HepG2 (cell line): ENCODE data around the gene FANCE. TPM values are rescaled to one million over a fixed set of nuclear protein-coding genes. Genes with fewer than 3 reads are reported as not detected.

Experiments
- DNMT1 ChIP-seq: sonication (generic); formaldehyde crosslinking; IDR thresholded peaks from 2 replicates; pipeline ENCODE4 v1.5.1; 2020; ENCODE audit warnings: mild to moderate bottlenecking, missing genetic modification reagents
- ESRRA ChIP-seq: sonication (generic); formaldehyde crosslinking; IDR thresholded peaks from 2 replicates; pipeline ENCODE4 v1.5.1; 2020; ENCODE audit warnings: mild to moderate bottlenecking, low read depth, missing genetic modification reagents
- HNRNPH1 ChIP-seq: fragments of 200-400 bp; formaldehyde crosslinking; optimal IDR thresholded peaks from 2 replicates; pipeline ENCODE3; 2017; ENCODE audit warnings: mild to moderate bottlenecking, low read depth, low read length
- HNRNPL ChIP-seq: fragments of 200-400 bp; formaldehyde crosslinking; IDR thresholded peaks from 2 replicates; pipeline ENCODE4 v1.6.1; 2017; ENCODE audit warnings: mild to moderate bottlenecking, low read depth, low read length
- IRF9 ChIP-seq: sonication (generic); formaldehyde crosslinking; IDR thresholded peaks from 2 replicates; pipeline ENCODE4 v1.8.0; 2022; ENCODE audit warnings: missing genetic modification reagents, mild to moderate bottlenecking, borderline replicate concordance
- RNF2 ChIP-seq: fragments of 450-650 bp; conservative IDR thresholded peaks from 2 replicates; pipeline ENCODE4 v1.6.1; 2016; ENCODE audit warnings: low read depth
- SALL2 ChIP-seq: sonication (generic); formaldehyde crosslinking; IDR thresholded peaks from 2 replicates; pipeline ENCODE4 v1.8.1; 2023; ENCODE audit warnings: mild to moderate bottlenecking, missing genetic modification reagents, inconsistent platforms
- TCF7 ChIP-seq: sonication (generic); IDR thresholded peaks from 2 replicates; pipeline ENCODE4 v1.6.1; 2016; ENCODE audit warnings: antibody characterized with exemption, low read depth
- ZFX ChIP-seq: sonication (generic); formaldehyde crosslinking; IDR thresholded peaks from 2 replicates; pipeline ENCODE4 v1.4.0; 2020; ENCODE audit warnings: mild to moderate bottlenecking, low read depth, missing genetic modification reagents, moderate library complexity
- ZNF33B ChIP-seq: sonication (generic); formaldehyde crosslinking; IDR thresholded peaks from 2 replicates; pipeline ENCODE4 v1.5.1; 2020; ENCODE audit warnings: mild to moderate bottlenecking, missing genetic modification reagents
- ZNF616 ChIP-seq: sonication (generic); formaldehyde crosslinking; IDR thresholded peaks from 2 replicates; pipeline ENCODE4 v1.5.0; 2020; ENCODE audit warnings: low read depth, mild to moderate bottlenecking, missing genetic modification reagents
- ZNF619 ChIP-seq: sonication (generic); formaldehyde crosslinking; IDR thresholded peaks from 2 replicates; pipeline ENCODE4 v1.4.0; 2020; ENCODE audit warnings: mild to moderate bottlenecking, missing genetic modification reagents
- ZNF660 ChIP-seq: sonication (generic); formaldehyde crosslinking; IDR thresholded peaks from 2 replicates; pipeline ENCODE4 v1.5.1; 2020; ENCODE audit warnings: mild to moderate bottlenecking, low read depth, missing genetic modification reagents, borderline replicate concordance
- ZNF709 ChIP-seq: sonication (generic); formaldehyde crosslinking; IDR thresholded peaks from 2 replicates; pipeline ENCODE4 v1.5.0; 2020; ENCODE audit warnings: mild to moderate bottlenecking, missing genetic modification reagents
- ZNF891 ChIP-seq: sonication (generic); formaldehyde crosslinking; IDR thresholded peaks from 2 replicates; pipeline ENCODE4 v1.5.0; 2020; ENCODE audit warnings: mild to moderate bottlenecking, missing genetic modification reagents
- polyA plus RNA-seq, 8 experiments: library from polyadenylated mRNA; depleted of rRNA in 3 of 8; stranded (reverse) in 7 of 8; unstranded in 1 of 8; fragments of >200 nt; fragmentation: Illumina TruSeq in 4 of 8; extraction: Trizol in 4 of 8; gene quantifications; 2 replicates each; pipeline versions ENCODE4 v1.2.1 to v1.2.3, GENCODE V29; 2011 to 2016; ENCODE audit warnings: low read depth in 4 of 8, missing spikeins in 1 of 8, mixed read lengths in 1 of 8; ENCODE audit not compliant: insufficient read depth in 1 of 8
- total RNA-seq, 5 experiments: library from RNA; depleted of rRNA; stranded (reverse); fragments of >200 nt; fragmentation: Illumina TruSeq; extraction: Trizol; gene quantifications; 2 replicates each; pipeline ENCODE4 v1.2.3, GENCODE V29; 2016; ENCODE audit warnings: low read depth in 1 of 5
- TF ChIP-seq, protein P1 (sequence below): sonication (generic); formaldehyde crosslinking; IDR thresholded peaks from 2 replicates; pipeline ENCODE4 v1.4.0; 2020; ENCODE audit warnings: missing genetic modification reagents

Gene FANCE
- total and polyA plus RNA-seq, 2 of the 13 experiments (the other 11 are each of a cell fraction or from before 2014, with no cell fraction given): 7.1 to 11.2 TPM

- TF ChIP-seq ZNF616 (CRISPR knock-in tag): no peak
- no peak for TF ChIP-seq ZNF33B
- TF ChIP-seq HNRNPH1: no peak
- TF ChIP-seq IRF9 (CRISPR knock-in tag): no peak
- no peak for TF ChIP-seq ESRRA (CRISPR knock-in tag)
- TF ChIP-seq ZNF619 (CRISPR knock-in tag): no peak
- TF ChIP-seq DNMT1 (CRISPR knock-in tag): no peak
- TF ChIP-seq TCF7: no peak
- TF ChIP-seq ZFX (CRISPR knock-in tag): no peak; the same call in 1 of the 2 replicates
- no peak for TF ChIP-seq ZNF891 (CRISPR knock-in tag)
- no peak for TF ChIP-seq ZNF660 (CRISPR knock-in tag)
- no peak for TF ChIP-seq SALL2 (CRISPR knock-in tag)
- TF ChIP-seq RNF2: no peak
- no peak for TF ChIP-seq HNRNPL
- TF ChIP-seq ZNF709 (CRISPR knock-in tag): no peak; the same call in 1 of the 2 replicates
- TF ChIP-seq, protein P1, sequence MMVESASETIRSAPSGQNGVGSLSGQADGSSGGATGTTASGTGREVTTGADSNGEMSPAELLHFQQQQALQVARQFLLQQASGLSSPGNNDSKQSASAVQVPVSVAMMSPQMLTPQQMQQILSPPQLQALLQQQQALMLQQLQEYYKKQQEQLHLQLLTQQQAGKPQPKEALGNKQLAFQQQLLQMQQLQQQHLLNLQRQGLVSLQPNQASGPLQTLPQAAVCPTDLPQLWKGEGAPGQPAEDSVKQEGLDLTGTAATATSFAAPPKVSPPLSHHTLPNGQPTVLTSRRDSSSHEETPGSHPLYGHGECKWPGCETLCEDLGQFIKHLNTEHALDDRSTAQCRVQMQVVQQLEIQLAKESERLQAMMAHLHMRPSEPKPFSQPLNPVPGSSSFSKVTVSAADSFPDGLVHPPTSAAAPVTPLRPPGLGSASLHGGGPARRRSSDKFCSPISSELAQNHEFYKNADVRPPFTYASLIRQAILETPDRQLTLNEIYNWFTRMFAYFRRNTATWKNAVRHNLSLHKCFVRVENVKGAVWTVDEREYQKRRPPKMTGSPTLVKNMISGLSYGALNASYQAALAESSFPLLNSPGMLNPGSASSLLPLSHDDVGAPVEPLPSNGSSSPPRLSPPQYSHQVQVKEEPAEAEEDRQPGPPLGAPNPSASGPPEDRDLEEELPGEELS (CRISPR knock-in tag): no peak
These were observed 18.6 kb downstream of the FANCE start (continued) for GRCh38 chr6:35470663-35471120.
